Common myeloid progenitor, CD34-positive (primary cell): Measurements from ENCODE around the gene BICRA.

Experiments used
- CTCF ChIA-PET: fragments of 350-600 bp; sonication (Branson Sonifier 250); formaldehyde crosslinking; loops from one replicate; lab custom pipeline; 2021; ENCODE audit warnings: antibody characterized with exemption; lab: Charles Lee
- POLR2A ChIA-PET: fragments of 350-600 bp; sonication (Branson Sonifier 250); formaldehyde crosslinking; loops from one replicate; lab custom pipeline; 2021; ENCODE audit warnings: antibody characterized with exemption; lab: Charles Lee
- DNase-seq, 3 donors: peaks; one replicate each; pipeline versions ENCODE4 v3.0.0 to v3.0.0-alpha.2; 2013
- H3K27ac ChIP-seq, 2 experiments: 1 replicate in 1 of 2; 2 replicates in 1 of 2; pipeline ENCODE4 v1.7.0; 2013; ENCODE audit warnings: inconsistent platforms in 2 of 2, low read length in 2 of 2, mild to moderate bottlenecking in 2 of 2, low read depth in 1 of 2, moderate library complexity in 1 of 2; ENCODE audit not compliant: severe bottlenecking in 2 of 2, insufficient read depth in 1 of 2, poor library complexity in 1 of 2
- H3K27me3 ChIP-seq, 5 experiments: replicated peaks in 2 of 5; 1 replicate in 3 of 5; 2 replicates in 2 of 5; pipeline versions ENCODE4 v1.6.1 to v1.7.0; 2013; ENCODE audit warnings: low read length in 4 of 5, mild to moderate bottlenecking in 2 of 5, moderate library complexity in 2 of 5, inconsistent platforms in 1 of 5; ENCODE audit not compliant: insufficient read depth in 5 of 5, control insufficient read depth in 4 of 5
- H3K36me3 ChIP-seq, 4 experiments: 1 replicate in 2 of 4; 2 replicates in 2 of 4; pipeline versions ENCODE4 v1.6.1 to v1.7.0; 2013; ENCODE audit warnings: low read length in 3 of 4, control low read depth in 1 of 4, mild to moderate bottlenecking in 1 of 4; ENCODE audit not compliant: control insufficient read depth in 4 of 4, insufficient read depth in 4 of 4
- H3K4me1 ChIP-seq, 4 experiments: 1 replicate in 3 of 4; 2 replicates in 1 of 4; pipeline versions ENCODE4 v1.6.1 to v1.7.1; 2013; ENCODE audit warnings: low read length in 3 of 4, mild to moderate bottlenecking in 3 of 4, control low read depth in 1 of 4, inconsistent platforms in 1 of 4, moderate library complexity in 1 of 4; ENCODE audit not compliant: control insufficient read depth in 4 of 4, insufficient read depth in 4 of 4; ENCODE audit errors: control extremely low read depth in 1 of 4
- H3K4me3 ChIP-seq, 7 experiments: 1 replicate in 4 of 7; 2 replicates in 3 of 7; pipeline versions ENCODE4 v1.5.1 to v1.7.0; 2013; ENCODE audit warnings: mild to moderate bottlenecking in 7 of 7, low read length in 6 of 7, moderate library complexity in 6 of 7, inconsistent platforms in 2 of 7, low read depth in 2 of 7, control low read depth in 1 of 7; ENCODE audit not compliant: insufficient read depth in 4 of 7, control insufficient read depth in 1 of 7; ENCODE audit errors: extremely low read depth in 1 of 7
- H3K9me3 ChIP-seq, 5 experiments: 1 replicate in 4 of 5; 2 replicates in 1 of 5; pipeline versions ENCODE4 v1.6.1 to v1.7.1; 2013; ENCODE audit warnings: low read length in 4 of 5, mild to moderate bottlenecking in 2 of 5, inconsistent platforms in 1 of 5, low read depth in 1 of 5, moderate library complexity in 1 of 5; ENCODE audit not compliant: control insufficient read depth in 4 of 5, insufficient read depth in 2 of 5; ENCODE audit errors: control extremely low read depth in 1 of 5
- WGBS: methylation state at CpG from one replicate; pipeline ENCODE4 v1.1.5; 2013; ENCODE audit not compliant: insufficient coverage; 5-methylcytosine and 5-hydroxymethylcytosine counted together

Gene BICRA

DNA sequence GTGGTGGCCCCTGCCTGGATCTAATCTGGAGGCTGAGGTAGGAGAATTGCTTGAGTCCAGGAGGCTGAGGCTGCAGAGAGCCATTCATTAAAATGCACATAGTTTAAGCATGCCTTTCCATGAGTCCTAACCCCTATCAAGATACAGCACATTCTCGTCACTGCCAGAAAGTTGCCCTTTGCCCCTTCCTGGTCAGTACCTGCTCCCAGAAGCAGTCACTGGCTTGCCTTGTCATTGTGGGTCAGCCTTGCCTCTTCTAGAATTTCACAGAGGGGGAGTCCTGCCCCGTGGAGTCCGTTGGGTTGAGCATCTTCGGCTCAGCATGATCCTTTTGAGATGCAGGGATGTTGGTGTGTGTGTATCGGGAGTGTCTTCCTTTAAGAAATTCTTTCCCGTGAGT lies 10.8 kb downstream of the BICRA start:
- Histone ChIP-seq H3K27ac (no peak overlapping the region), H3K9me3 (no peaks in the 10 kb centered on the region), H3K4me3 (no peak overlapping the region), H3K27me3 (no peaks in the 10 kb centered on the region), H3K36me3 (peaks cover 0 to 4% (median 3%) of the 10 kb centered on the region in 4 experiments), H3K4me1 (peaks cover 0 to 2% (median 0%) of the 10 kb centered on the region in 4 experiments)
- POLR2A ChIA-PET: no interaction called here
- 100% methylated on average over 3 of the region's 6 CpGs for WGBS
- CTCF ChIA-PET: no interaction called here
- no peak for DNase-seq

DNA sequence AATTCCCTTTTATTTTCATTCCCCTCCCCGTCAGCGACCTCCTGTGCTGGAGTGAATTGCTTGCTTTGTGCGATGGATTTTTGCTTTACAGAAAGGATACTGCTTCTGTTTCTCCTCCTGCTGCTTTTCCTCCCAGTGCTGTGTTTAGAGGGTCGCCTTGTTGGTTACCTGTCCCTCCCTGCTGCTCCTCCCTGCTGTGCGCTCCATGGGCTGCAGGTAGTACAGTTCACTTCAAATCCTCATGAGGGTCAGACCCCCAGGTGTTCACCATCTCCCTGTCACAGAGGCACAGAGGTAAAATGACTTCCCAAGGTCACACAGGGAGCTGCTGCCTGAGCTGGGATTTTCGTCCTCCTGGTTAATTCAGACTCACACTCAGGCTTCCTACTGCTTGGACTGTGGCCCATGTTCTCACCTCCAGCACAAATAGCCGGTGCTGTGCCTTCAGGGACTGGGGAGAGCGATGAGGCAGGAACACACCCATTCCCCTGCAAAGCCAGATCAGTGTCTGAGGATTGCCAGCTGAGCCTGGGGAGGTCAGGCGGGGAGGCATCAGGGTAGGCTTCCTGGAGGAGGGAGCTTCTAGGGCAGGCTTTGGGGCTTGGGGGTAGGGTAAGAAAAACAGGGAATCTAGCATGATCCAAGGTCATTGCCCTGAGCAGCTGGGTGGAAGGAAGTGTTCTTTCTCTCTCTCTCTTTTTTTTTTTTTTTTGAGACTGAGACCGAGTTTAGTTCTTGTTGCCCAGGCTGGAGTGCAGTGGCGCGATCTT lies 14.4 kb downstream of the BICRA start:
- WGBS: 96% methylated on average over 10 of the region's 12 CpGs
- Histone ChIP-seq H3K36me3 (peaks cover 0 to 8% (median 2%) of the 10 kb centered on the region in 4 experiments), H3K27me3 (no peaks in the 10 kb centered on the region), H3K4me3 (no peak overlapping the region), H3K9me3 (no peaks in the 10 kb centered on the region), H3K4me1 (no peaks in the 10 kb centered on the region), H3K27ac (no peak overlapping the region)
- ChIA-PET CTCF (no interaction called here), POLR2A (interaction anchor here (0.7 kb wide), 1 partner anchor 111 kb away, joined by 3 read pairs; no protein-coding TSS in a partner anchor)
- no peak for DNase-seq

DNA sequence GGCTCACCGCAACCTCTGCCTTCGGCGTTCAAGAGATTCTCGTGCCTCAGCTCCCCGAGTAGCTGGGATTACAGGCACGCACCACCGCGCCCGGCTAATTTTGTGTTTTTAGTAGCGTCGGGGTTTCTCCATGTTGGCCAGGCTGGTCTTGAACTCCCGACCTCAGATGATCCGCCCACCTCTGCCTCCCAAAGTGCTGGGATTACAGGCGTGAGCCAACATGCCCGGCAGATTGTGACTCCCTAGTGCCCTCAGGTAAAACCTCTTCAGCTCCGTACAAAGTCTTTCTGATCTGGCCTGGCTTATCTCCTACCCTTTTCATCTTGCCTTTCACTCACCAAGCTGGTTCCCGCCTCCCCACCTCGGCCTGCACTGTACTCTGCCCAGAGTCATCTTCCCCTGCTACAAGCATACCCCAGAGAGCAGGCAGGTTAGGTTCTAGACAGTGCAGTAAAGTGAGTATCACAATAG lies 15.0 kb downstream of the BICRA start:
- H3K36me3 ChIP-seq: peaks cover 0 to 8% (median 2%) of the 10 kb centered on the region in 4 experiments
- H3K27ac ChIP-seq: no peak overlapping the region
- no peaks in the 10 kb centered on the region for H3K9me3 ChIP-seq
- no peaks in the 10 kb centered on the region for H3K27me3 ChIP-seq
- H3K4me1 ChIP-seq: no peaks in the 10 kb centered on the region
- no peak overlapping the region for H3K4me3 ChIP-seq
- ChIA-PET CTCF (no interaction called here), POLR2A (interaction anchor here (0.7 kb wide), 1 partner anchor 112 kb away, joined by 3 read pairs; no protein-coding TSS in a partner anchor)
- DNase-seq: no peak
- 97% methylated on average over 10 of the region's 18 CpGs for WGBS

DNA sequence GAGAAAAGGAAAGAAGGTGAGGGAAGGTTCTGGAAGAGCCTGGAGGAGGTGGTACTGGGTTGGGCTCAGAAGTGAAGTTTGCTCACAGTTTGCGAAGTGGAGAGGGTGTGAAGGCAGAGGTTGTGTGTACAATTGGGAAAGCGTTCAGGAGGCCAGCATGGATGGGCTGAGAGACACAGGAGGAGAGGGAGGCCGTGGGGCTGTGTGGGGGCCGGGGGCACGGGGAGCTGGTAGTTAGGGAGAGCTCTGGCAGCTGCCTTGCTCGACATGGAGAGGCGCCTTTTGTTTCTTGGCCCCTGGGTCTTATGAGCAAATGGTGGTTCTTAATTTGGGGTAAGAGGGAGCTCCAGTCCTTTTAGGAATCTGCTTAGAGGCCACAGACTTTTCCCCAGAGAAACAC lies 16.7 kb downstream of the BICRA start:
- ChIA-PET POLR2A (interaction anchor here (0.6 kb wide), 1 partner anchor 929 kb away, joined by 3 read pairs; no protein-coding TSS in a partner anchor), CTCF (interaction anchor here (0.8 to 1.1 kb wide), 2 partner anchors 15 to 166 kb away, joined by 4 read pairs; no protein-coding TSS in a partner anchor)
- H3K4me1 ChIP-seq: no peaks in the 10 kb centered on the region
- 100% methylated on average over 1 of the region's 7 CpGs for WGBS
- no peaks in the 10 kb centered on the region for H3K9me3 ChIP-seq
- H3K27me3 ChIP-seq: no peaks in the 10 kb centered on the region
- H3K27ac ChIP-seq: no peak overlapping the region
- H3K4me3 ChIP-seq: no peak overlapping the region
- peaks cover 0 to 7% (median 2%) of the 10 kb centered on the region in 4 experiments for H3K36me3 ChIP-seq
- DNase-seq: no peak

DNA sequence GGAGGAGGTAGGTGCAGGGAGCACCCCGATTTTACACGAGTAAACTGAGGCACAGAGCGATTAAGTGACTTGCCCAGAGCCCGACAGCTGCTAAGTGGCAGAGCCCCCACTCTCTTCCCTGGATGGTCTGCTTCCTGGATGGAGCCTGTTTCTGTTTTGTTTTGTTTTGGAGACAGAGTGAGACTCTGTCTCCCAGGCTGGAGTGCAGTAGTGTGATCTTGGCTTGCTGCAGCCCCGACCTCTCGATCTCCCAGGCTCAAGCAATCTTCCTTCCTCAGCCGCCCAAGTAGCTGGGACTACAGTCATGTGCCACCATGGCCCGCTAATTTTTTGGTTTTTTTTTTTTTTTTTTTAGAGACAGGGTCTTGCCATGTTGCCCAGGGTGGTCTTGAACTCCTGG lies 17.3 kb downstream of the BICRA start:
- Histone ChIP-seq H3K36me3 (peaks cover 0 to 6% (median 4%) of the 10 kb centered on the region in 4 experiments), H3K27me3 (no peaks in the 10 kb centered on the region), H3K4me3 (no peak overlapping the region), H3K9me3 (no peaks in the 10 kb centered on the region), H3K4me1 (no peaks in the 10 kb centered on the region), H3K27ac (no peak overlapping the region)
- CTCF ChIA-PET: interaction anchor here (0.8 kb wide), 1 partner anchor 165 kb away, joined by 4 read pairs; no protein-coding TSS in a partner anchor
- no peak for DNase-seq
- POLR2A ChIA-PET: interaction anchor here (0.6 kb wide), 1 partner anchor 929 kb away, joined by 3 read pairs; no protein-coding TSS in a partner anchor
- 86% methylated on average over 6 of the region's 8 CpGs for WGBS

DNA sequence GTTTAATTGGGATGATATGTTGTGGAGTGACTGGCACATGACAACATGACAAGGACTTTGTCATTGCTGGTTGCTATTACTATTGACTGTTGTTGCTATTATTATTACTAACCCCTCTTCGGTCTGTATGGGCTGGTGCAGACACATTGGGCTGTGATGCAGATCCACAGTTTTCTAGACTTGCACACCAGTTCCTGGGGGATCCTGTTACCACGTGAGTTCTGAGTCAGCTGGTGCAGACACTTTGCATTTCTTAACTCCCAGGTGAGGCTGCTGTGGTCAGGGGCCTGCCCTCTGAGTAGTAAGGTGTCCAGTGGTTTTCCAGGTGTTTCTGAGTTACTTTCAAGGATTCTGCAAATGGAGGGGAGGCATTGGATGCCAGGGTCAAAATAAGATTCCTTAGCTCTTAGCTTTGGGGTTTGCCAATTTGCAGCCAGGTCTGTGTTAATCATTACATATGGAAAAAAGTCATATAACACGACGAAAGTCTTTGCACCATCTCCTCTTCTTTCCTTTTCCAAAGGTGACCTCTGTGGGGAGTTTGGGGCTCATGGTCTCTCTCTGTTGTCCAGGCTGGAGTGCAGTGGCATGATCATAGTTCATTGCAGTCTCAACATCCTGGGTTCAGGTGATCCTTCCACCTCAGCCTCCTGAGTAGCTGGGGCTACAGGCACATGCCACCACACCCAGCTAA lies 19.3 kb downstream of the BICRA start:
- ChIA-PET POLR2A (no interaction called here), CTCF (no interaction called here)
- Histone ChIP-seq H3K27ac (no peak overlapping the region), H3K9me3 (no peaks in the 10 kb centered on the region), H3K27me3 (no peaks in the 10 kb centered on the region), H3K4me1 (no peaks in the 10 kb centered on the region), H3K4me3 (no peak overlapping the region), H3K36me3 (peaks cover 0 to 6% (median 2%) of the 10 kb centered on the region in 4 experiments)
- 76% methylated on average over 3 of the region's 4 CpGs for WGBS
- no peak for DNase-seq
